Measurements from ENCODE around the gene HADH. TPM values are rescaled to one million over a fixed set of nuclear protein-coding genes. Genes with fewer than 3 reads are reported as not detected.
A peak's percentile ranks its signal among the peaks of the same experiment; 100 is the strongest.

HADH gene
- total and polyA plus RNA-seq, 8 donors = 14.2 to 112 (median 27.2) TPM

DNA sequence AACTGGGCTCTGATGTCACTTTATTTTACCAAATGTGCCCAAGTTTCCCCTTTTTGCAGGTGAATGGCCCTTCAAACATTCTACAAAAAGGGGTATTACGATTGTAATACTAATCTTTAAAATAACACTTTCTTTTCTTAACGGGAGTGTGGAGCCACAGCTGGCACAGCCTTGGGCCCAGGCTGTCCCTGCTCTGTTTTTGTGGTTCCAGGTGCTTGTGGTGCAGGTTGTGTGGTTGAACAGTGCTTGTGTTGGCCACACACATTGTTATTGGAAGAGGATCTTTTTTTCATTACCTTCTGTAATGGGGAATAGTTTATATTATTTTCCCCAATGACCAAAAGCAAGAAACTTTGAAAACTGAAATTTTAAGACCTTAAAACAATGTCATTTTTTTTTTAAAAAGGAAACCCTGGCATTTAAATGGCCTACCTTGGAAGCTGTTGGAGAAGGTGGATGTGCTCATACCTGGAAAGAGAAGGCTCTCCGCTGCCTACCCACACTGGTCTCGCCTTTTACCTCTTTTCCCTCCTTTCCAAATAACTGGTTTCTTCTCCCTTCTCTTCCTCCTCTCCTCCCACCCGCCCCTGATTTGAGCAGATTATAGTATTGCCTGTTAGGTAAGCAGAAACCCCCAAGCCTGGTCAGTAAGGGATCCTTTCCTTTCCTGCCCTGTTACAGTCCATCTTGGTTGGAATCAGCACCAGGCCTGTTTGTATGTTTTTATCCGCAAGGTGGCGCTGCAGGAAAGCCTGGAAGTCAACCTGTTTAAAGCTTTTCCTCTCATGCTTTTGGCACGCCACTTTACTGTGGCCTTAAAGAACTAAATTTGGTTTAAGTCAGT lies 28.6 kb downstream of the HADH start:
- ATAC-seq (peak; percentile 81 to 94 (median 90)), DNase-seq (peak; percentile 56 to 87 (median 76)), FAIRE-seq (peak; percentile 73)
- 36 to 39% methylated on average over 8 of the region's 8 CpGs for WGBS, 2 donors
- H3K9me3 ChIP-seq = no peaks in the 10 kb centered on the region
- peaks cover 0 to 21% (median 0%) of the 10 kb centered on the region in 3 donors for H3K36me3 ChIP-seq
- no peaks in the 10 kb centered on the region for H3K27me3 ChIP-seq
- H3K4me3 ChIP-seq = no peak overlapping the region
- no peaks in the 10 kb centered on the region for H3K4me1 ChIP-seq
- intact Hi-C loops (cut with DNase I) = no loop called here
- H3K27ac ChIP-seq = no peak overlapping the region
- TF ChIP-seq, protein P1, sequence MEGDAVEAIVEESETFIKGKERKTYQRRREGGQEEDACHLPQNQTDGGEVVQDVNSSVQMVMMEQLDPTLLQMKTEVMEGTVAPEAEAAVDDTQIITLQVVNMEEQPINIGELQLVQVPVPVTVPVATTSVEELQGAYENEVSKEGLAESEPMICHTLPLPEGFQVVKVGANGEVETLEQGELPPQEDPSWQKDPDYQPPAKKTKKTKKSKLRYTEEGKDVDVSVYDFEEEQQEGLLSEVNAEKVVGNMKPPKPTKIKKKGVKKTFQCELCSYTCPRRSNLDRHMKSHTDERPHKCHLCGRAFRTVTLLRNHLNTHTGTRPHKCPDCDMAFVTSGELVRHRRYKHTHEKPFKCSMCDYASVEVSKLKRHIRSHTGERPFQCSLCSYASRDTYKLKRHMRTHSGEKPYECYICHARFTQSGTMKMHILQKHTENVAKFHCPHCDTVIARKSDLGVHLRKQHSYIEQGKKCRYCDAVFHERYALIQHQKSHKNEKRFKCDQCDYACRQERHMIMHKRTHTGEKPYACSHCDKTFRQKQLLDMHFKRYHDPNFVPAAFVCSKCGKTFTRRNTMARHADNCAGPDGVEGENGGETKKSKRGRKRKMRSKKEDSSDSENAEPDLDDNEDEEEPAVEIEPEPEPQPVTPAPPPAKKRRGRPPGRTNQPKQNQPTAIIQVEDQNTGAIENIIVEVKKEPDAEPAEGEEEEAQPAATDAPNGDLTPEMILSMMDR (IDR thresholded peaks at IDR 0.05) = peak; percentile 73 to 86 (median 76)

DNA sequence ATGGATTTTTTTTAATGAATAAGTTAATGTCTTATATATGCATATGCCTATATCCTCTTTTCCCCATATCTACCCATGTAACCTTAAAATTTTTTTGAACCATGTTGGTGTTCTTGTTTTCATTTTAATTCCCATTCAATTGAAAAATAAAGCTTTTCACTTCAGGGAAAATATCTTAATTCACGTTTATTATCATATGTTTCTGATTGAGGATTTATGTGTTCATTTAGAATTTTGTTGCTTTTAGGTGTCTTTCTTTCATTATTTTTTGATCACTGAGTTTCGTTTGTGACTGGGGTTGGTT lies 29.1 kb downstream of the HADH start:
- 41 to 45% methylated on average over 2 of the region's 2 CpGs for WGBS, 2 donors
- Histone ChIP-seq H3K9me3 (no peaks in the 10 kb centered on the region), H3K4me1 (no peaks in the 10 kb centered on the region), H3K4me3 (no peak overlapping the region), H3K36me3 (peaks cover 0 to 25% (median 0%) of the 10 kb centered on the region in 3 donors), H3K27ac (no peak overlapping the region), H3K27me3 (no peaks in the 10 kb centered on the region)
- DNase-seq (no peak), FAIRE-seq (no peak), ATAC-seq (no peak)
- intact Hi-C loops (cut with DNase I) = no loop called here
- TF ChIP-seq, protein P1 (IDR thresholded peaks at IDR 0.05) = peak in 1 of 4 donors; percentile 3

DNA sequence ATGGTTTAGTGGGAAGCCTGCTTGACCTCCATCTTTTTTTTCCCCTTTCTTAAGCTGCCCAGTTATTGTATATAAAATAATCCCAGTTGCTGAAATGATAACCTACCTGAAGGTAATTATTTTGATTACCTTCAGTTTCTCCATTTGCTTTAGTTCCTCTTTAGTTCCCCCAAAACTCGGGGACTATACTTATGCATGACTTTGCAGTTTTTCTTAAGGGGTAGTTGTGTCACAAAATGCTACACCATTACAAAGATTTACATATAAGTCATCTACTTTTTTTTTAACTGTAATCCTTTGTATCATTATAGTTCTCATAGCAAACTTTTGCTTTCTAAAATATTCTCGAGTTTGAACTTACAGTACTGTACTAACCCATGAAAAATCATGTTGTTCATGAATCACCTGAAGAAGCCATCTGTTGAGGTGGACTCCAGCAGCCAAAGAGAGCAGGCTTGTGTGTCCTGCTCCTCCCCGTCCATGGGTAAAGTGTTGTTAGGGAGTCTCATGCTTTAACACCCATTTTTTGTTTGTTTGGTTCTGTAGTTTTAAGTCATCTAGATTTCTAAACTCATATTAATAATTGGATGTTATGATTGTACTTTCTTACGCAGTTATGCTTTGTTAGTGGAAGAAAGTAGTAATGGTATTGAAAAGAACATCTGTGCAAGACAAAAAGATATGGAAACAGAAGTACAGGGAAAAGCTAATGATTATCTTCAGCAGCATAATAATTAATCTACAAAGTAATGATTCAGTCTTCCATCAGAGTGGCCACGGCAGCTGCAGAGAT lies 34.6 kb downstream of the HADH start:
- Histone ChIP-seq H3K9me3 (no peaks in the 10 kb centered on the region), H3K4me1 (no peaks in the 10 kb centered on the region), H3K36me3 (peaks cover 0 to 28% (median 0%) of the 10 kb centered on the region in 3 donors), H3K27me3 (no peaks in the 10 kb centered on the region), H3K27ac (no peak overlapping the region), H3K4me3 (no peak overlapping the region)
- 72 to 79% methylated on average over 5 of the region's 5 CpGs for WGBS, 2 donors
- TF ChIP-seq, protein P1 (IDR thresholded peaks at IDR 0.05) = no peak
- no peak for ATAC-seq
- no peak for FAIRE-seq
- intact Hi-C loops (cut with DNase I) = loop anchor here in 1 of 3 donors (10.0 kb wide), 1 partner anchor 541 kb away; no protein-coding TSS in a partner anchor
- no peak for DNase-seq

DNA sequence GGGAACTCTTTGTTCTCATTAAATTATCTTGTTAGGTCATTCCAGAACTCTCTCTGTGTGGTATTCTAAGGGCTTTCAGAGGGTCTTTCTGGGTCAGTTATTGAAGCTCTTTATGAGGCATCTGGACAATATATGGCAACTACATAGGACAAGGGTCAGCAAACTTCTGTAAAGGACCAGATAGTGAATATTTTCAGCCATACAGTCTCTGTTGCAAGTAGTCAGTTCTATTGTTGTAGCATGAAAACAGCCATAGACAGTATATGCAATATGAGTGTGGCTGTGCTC lies 35.1 kb downstream of the HADH start:
- no peaks in the 10 kb centered on the region for H3K9me3 ChIP-seq
- no peak for ATAC-seq
- intact Hi-C loops (cut with DNase I) = loop anchor here in 1 of 3 donors (10.0 kb wide), 1 partner anchor 540 kb away; no protein-coding TSS in a partner anchor
- TF ChIP-seq, protein P1 (IDR thresholded peaks at IDR 0.05) = no peak
- no peak overlapping the region for H3K27ac ChIP-seq
- FAIRE-seq = no peak
- peaks cover 0 to 28% (median 0%) of the 10 kb centered on the region in 3 donors for H3K36me3 ChIP-seq
- no peaks in the 10 kb centered on the region for H3K4me1 ChIP-seq
- H3K4me3 ChIP-seq = no peak overlapping the region
- DNase-seq = no peak
- H3K27me3 ChIP-seq = no peaks in the 10 kb centered on the region

Data from pancreas (tissue), 10 donors.